GM19372 (cell line): ENCODE results near the gene ZNF107.
"Not testable (repeated sequence)": the region's sequence is repeated elsewhere in the genome, so short reads cannot be mapped to it uniquely, and the experiment has no call there.

ENCODE experiments used
- ATAC-seq: cut with Tn5 transposase; IDR thresholded peaks from one replicate; pipeline ENCODE4 v1.9.1; 2021; ENCODE audit warnings: mild to moderate bottlenecking, low read depth, moderate library complexity; ENCODE audit not compliant: unreplicated experiment

ZNF107 gene

DNA sequence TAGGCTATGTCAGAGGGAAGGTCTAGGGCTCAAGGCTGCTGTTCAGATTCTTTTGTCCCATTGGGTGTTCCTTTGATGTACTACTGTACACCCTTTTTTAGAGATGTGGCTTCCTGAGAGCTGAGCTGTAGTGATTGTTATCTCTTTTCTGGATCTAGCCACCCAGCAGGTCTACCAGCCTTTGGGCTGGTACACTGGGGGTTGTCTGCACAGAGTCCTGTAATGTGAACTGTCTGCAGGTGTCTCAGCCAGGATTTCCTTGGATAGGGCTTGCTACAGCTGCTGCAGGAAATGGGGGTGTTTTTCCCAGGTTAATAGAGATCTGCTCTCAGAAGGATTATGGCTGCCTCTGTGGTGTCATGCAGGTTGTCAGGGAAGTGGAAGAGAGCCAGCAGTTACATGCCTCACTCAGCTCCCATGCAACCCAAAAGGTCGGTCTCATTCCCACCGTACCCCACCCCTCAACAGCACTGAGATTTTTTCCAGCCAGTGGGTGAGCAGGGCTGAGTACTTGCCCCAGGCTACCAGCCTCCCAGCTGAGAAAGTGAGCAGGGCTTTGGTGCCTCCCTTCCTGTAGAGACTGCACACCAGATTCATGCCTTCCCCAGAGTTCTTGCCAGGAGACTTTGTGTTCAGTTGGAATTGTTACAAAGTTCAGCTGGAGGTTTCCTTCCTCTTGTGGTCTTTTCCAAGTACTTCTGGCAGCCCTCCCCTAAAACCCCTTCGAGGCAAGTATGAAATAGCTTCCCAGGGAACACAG is 63.3 kb downstream of the ZNF107 start:
- no peak for ATAC-seq

DNA sequence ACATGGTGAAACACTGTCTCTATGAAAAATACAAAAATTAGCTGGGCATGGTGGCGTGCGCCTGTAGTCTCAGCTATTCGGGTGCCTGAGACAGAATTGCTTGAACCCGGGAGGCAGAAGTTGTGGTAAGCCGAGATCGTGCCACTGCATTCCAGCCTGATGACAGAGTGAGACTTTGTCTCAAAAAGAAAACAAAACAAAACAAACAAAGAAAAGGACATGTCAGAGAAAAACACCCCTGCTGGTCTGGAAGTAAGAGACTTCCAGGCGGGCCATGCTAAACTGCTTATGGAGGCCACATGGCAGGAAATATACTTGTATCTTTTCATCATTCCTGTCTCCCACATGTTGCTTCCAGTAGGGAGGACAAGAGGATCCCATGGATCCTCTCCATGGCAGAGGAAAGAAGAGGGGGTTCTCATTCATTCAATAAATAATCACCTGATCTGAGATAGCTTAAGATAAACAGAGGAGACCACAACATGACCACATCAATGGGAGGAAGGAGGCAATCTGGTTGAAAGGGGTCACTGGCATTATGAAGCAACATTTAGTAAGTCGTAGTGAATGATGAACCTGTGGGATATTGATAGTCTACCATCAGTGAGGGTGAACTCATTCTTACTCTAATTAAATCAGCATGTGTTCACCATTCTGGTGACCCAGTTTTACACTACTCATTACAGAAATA is 67.8 kb downstream of the ZNF107 start:
- ATAC-seq = no peak

- ATAC-seq = no peak
Measured at GRCh38 chr7:64736575-64736974, 70.6 kb downstream of the ZNF107 start.

GRCh38 chr7:64738403-64738802 is 72.5 kb downstream of the ZNF107 start:
- not testable (repeated sequence) for ATAC-seq

DNA sequence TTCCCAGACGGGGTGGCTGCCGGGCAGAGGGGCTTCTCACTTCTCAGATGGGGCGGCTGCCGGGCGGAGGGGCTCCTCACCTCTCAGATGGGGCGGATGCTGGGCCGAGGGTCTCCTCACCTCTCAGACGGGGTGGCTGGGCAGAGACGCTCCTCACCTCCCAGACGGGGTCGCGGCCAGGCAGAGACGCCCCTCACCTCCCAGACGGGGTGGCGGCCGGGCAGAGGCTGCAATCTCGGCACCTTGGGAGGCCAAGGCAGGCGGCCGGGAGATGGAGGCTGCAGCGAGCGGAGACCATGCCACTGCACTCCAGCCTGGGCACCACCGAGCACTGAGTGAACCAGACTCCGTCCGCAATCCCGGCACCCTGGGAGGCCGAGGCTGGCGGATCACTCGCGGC is 73.0 kb downstream of the ZNF107 start:
- not testable (repeated sequence) for ATAC-seq

DNA sequence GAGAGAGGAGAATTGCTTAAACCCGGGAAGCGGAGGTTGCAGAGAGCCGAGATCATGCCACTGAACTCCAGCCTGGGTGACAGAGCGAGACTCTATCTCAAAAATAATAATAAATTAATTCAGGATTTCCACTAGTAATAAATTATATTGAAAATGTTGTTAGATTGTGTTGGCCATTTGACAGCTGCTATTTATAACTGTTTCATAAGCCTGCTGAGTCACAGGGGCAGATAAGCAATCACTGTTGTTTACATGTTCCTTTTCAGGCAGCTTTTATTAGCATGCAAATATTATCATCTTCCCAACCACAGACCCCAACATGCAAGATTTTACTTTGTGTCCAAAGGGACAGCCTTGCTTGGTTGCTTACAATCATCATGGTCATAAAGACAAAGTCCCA is 78.7 kb downstream of the ZNF107 start:
- no peak for ATAC-seq

DNA sequence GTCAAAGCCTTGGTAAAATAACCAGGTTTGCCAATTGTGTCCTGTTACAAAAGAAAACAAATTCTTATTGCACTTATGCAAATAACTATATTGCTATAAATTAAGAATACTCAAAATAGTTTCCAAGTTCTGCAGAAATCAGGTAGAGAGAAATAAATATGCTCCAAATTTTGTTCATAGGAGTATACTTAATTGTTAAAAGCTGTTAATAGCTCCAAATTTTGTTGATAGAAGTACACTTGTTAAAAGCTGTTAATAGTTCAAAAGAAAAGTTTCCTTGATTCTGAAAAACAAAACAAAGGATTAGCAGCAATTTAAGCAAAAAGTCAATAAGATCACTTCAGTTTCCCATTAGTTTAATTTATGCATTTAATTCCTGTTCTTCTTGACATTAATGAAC is 81.9 kb downstream of the ZNF107 start:
- ATAC-seq = no peak

- ATAC-seq = no peak
Measured at GRCh38 chr7:64753032-64753431, 87.1 kb downstream of the ZNF107 start.

DNA sequence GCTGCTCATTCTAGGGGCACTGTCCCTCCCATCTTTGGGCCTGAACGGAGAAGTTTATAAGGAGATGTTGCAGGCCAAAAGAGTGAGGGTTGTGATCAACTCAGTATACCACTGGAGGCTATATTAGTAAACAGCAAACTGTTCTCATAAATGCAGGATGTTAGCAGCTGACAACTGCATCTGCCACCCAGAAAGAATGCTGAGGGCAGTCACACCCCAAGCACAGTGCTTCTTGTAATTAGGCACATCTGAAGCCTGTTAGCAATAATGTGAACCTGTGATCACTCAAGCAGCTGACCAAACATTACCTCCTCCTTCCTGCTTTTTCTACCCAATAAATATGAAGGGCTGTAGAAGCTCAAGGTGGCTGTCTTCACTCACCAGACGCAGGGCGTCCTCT is 89.9 kb downstream of the ZNF107 start:
- ATAC-seq = no peak

GRCh38 chr7:64758151-64758550 is 92.2 kb downstream of the ZNF107 start:
- ATAC-seq = no peak
